GM21360 (cell line): ENCODE measurements around the gene MISP.

Source experiments
- ATAC-seq: cut with Tn5 transposase; IDR thresholded peaks from one replicate; pipeline ENCODE4 v1.9.1; 2021; ENCODE audit warnings: mild to moderate bottlenecking, moderate library complexity; ENCODE audit not compliant: unreplicated experiment

Gene MISP

GRCh38 chr19:772063-772462 lies 21.2 kb downstream of the MISP start:
- no peak for ATAC-seq

- no peak for ATAC-seq
Observed at GRCh38 chr19:772730-773436, 22.0 kb downstream of the MISP start.

GRCh38 chr19:776549-776948 lies 25.6 kb downstream of the MISP start:
- ATAC-seq = no peak

GRCh38 chr19:778910-779653 lies 28.2 kb downstream of the MISP start:
- no peak for ATAC-seq

- ATAC-seq = no peak
Observed at GRCh38 chr19:780935-781334, 30.0 kb downstream of the MISP start.

GRCh38 chr19:781800-782184 lies 30.9 kb downstream of the MISP start:
- no peak for ATAC-seq

GRCh38 chr19:782185-782877 lies 31.4 kb downstream of the MISP start:
- no peak for ATAC-seq

GRCh38 chr19:782878-783668 lies 32.2 kb downstream of the MISP start:
- ATAC-seq = no peak

GRCh38 chr19:784541-784940 lies 33.6 kb downstream of the MISP start:
- no peak for ATAC-seq

- ATAC-seq = no peak
Observed at GRCh38 chr19:787536-787935, 36.6 kb downstream of the MISP start.

GRCh38 chr19:788686-788982 lies 37.7 kb downstream of the MISP start:
- ATAC-seq = no peak

GRCh38 chr19:788983-789700 lies 38.2 kb downstream of the MISP start:
- no peak for ATAC-seq

GRCh38 chr19:789701-790060 lies 38.8 kb downstream of the MISP start:
- ATAC-seq = no peak

- no peak for ATAC-seq
Observed at GRCh38 chr19:791007-791566, 40.2 kb downstream of the MISP start.

- ATAC-seq = no peak
Observed at GRCh38 chr19:791567-792305, 40.8 kb downstream of the MISP start.

- ATAC-seq = no peak
Observed at GRCh38 chr19:792306-792885, 41.5 kb downstream of the MISP start.

GRCh38 chr19:793806-794205 lies 42.9 kb downstream of the MISP start:
- ATAC-seq = no peak

GRCh38 chr19:795073-795611 lies 44.2 kb downstream of the MISP start:
- ATAC-seq = no peak
